GM12864 (cell line): Measurements from ENCODE around the gene ATL3.

ENCODE experiments used
- DNase-seq: peaks from one replicate; pipeline ENCODE4 v3.0.0-alpha.2; 2011; ENCODE audit warnings: low read depth
- H3K4me3 ChIP-seq: 2 replicates; pipeline ENCODE4 v1.5.1; 2011; ENCODE audit warnings: mild to moderate bottlenecking, low read depth, low read length, control low read depth
- CTCF ChIP-seq: IDR thresholded peaks from 2 replicates; pipeline ENCODE4 v1.5.1; 2011; ENCODE audit warnings: low read depth, mild to moderate bottlenecking, moderate library complexity, low read length, control low read depth, inconsistent platforms; ENCODE audit errors: missing control alignments

The ATL3 gene

GRCh38 chr11:63574856-63575602 lies 96.1 kb downstream of the ATL3 start:
- TF ChIP-seq CTCF, result no peak
- H3K4me3 ChIP-seq, result peak overlapping the region; percentile 10; the same call in 1 of the 2 replicates
- no peak for DNase-seq
